Osteoblast (primary cell): ENCODE results near the gene NANOG. TPM values are rescaled to one million over a fixed set of nuclear protein-coding genes. Genes with fewer than 3 reads are reported as not detected.
"Not testable (repeated sequence)": the region's sequence is repeated elsewhere in the genome, so short reads cannot be mapped to it uniquely, and the experiment has no call there.

Experiments used
- DNase-seq: peaks from one replicate; pipeline ENCODE4 v3.0.0; 2011; ENCODE audit warnings: low spot score, mixed read lengths; ENCODE audit not compliant: insufficient read length; ENCODE audit errors: missing footprints
- H2AFZ ChIP-seq: 2 replicates; pipeline ENCODE4 v1.6.0; 2011; ENCODE audit warnings: mild to moderate bottlenecking, low read length
- H3K27ac ChIP-seq: 2 replicates; pipeline ENCODE4 v1.5.1; 2011; ENCODE audit warnings: mild to moderate bottlenecking, low read depth, low read length, moderate library complexity
- H3K27me3 ChIP-seq: 2 replicates; pipeline ENCODE4 v1.6.0; 2012; ENCODE audit warnings: mild to moderate bottlenecking, control low read depth, inconsistent platforms, low read length, moderate library complexity; ENCODE audit not compliant: insufficient read depth
- H3K36me3 ChIP-seq: 2 replicates; pipeline ENCODE4 v1.5.1; 2011; ENCODE audit warnings: mild to moderate bottlenecking, low read length, control low read depth, moderate library complexity; ENCODE audit not compliant: insufficient read depth
- H3K4me1 ChIP-seq: 2 replicates; pipeline ENCODE4 v1.5.1; 2011; ENCODE audit warnings: mild to moderate bottlenecking, low read length, control low read depth, moderate library complexity; ENCODE audit not compliant: insufficient read depth
- H3K4me2 ChIP-seq: 2 replicates; pipeline ENCODE4 v1.6.0; 2011; ENCODE audit warnings: mild to moderate bottlenecking, low read length; ENCODE audit not compliant: insufficient read depth
- H3K4me3 ChIP-seq: fragments of 200-600 bp; sonication (generic); 3 replicates; pipeline ENCODE4 v1.5.1; 2012; ENCODE audit warnings: mild to moderate bottlenecking, low read length, inconsistent platforms; ENCODE audit not compliant: insufficient read depth
- H3K79me2 ChIP-seq: 2 replicates; pipeline ENCODE4 v1.6.0; 2012; ENCODE audit warnings: mild to moderate bottlenecking, low read length, control low read depth, inconsistent platforms; ENCODE audit not compliant: insufficient read depth
- H3K9me3 ChIP-seq: 2 replicates; pipeline ENCODE4 v1.5.1; 2011; ENCODE audit warnings: low read depth, low read length, control low read depth
- H4K20me1 ChIP-seq: 2 replicates; pipeline ENCODE4 v1.6.0; 2012; ENCODE audit warnings: mild to moderate bottlenecking, low read length, control low read depth; ENCODE audit not compliant: insufficient read depth
- total RNA-seq: library from RNA; depleted of rRNA; stranded (reverse); fragments of >200 nt; gene quantifications from 2 replicates; pipeline ENCODE4 v1.2.3, GENCODE V29; 2012
- TF ChIP-seq, protein P1 (sequence below): IDR thresholded peaks from 2 replicates; pipeline ENCODE4 v1.5.1; 2011; ENCODE audit warnings: mild to moderate bottlenecking, low read depth, low read length, moderate library complexity; ENCODE audit errors: extremely low read depth

Gene NANOG
- total RNA-seq, 1 donor: not detected

DNA sequence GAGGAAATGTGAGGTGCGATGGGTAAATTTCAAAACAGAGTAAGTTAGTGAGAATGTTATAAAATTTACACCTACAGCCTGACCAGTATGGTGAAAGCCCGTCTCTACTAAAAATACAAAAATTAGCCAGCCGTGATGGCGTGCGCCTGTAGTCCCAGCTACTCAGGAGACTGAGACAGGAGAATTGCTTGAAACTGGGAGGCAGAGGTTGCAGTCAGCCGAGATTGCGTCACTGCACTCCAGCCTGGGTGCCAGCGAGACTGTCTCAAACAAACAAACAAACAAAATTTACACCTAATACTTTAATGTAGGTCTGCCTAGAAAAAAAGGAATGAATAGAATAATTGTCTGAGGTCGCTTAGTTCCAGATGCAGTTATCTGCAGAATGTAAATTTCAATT is 45.9 kb downstream of the NANOG start:
- H2AFZ ChIP-seq: no peak overlapping the region
- no peaks in the 10 kb centered on the region for H3K4me1 ChIP-seq
- H3K4me2 ChIP-seq: no peak overlapping the region
- no peaks in the 10 kb centered on the region for H4K20me1 ChIP-seq
- H3K9me3 ChIP-seq: no peaks in the 10 kb centered on the region
- DNase-seq: no peak
- TF ChIP-seq, protein P1, sequence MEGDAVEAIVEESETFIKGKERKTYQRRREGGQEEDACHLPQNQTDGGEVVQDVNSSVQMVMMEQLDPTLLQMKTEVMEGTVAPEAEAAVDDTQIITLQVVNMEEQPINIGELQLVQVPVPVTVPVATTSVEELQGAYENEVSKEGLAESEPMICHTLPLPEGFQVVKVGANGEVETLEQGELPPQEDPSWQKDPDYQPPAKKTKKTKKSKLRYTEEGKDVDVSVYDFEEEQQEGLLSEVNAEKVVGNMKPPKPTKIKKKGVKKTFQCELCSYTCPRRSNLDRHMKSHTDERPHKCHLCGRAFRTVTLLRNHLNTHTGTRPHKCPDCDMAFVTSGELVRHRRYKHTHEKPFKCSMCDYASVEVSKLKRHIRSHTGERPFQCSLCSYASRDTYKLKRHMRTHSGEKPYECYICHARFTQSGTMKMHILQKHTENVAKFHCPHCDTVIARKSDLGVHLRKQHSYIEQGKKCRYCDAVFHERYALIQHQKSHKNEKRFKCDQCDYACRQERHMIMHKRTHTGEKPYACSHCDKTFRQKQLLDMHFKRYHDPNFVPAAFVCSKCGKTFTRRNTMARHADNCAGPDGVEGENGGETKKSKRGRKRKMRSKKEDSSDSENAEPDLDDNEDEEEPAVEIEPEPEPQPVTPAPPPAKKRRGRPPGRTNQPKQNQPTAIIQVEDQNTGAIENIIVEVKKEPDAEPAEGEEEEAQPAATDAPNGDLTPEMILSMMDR: no peak
- no peaks in the 10 kb centered on the region for H3K27me3 ChIP-seq
- no peak overlapping the region for H3K27ac ChIP-seq
- no peaks in the 10 kb centered on the region for H3K36me3 ChIP-seq
- no peaks in the 10 kb centered on the region for H3K79me2 ChIP-seq
- H3K4me3 ChIP-seq: no peak overlapping the region

GRCh38 chr12:7835766-7836165 is 46.6 kb downstream of the NANOG start:
- Histone ChIP-seq H4K20me1 (no peaks in the 10 kb centered on the region), H3K4me1 (no peaks in the 10 kb centered on the region), H3K9me3 (no peaks in the 10 kb centered on the region), H2AFZ (no peak overlapping the region), H3K4me3 (no peak overlapping the region), H3K79me2 (no peaks in the 10 kb centered on the region), H3K27me3 (no peaks in the 10 kb centered on the region), H3K4me2 (no peak overlapping the region), H3K36me3 (no peaks in the 10 kb centered on the region), H3K27ac (no peak overlapping the region)
- TF ChIP-seq, protein P1: no peak
- DNase-seq: no peak

DNA sequence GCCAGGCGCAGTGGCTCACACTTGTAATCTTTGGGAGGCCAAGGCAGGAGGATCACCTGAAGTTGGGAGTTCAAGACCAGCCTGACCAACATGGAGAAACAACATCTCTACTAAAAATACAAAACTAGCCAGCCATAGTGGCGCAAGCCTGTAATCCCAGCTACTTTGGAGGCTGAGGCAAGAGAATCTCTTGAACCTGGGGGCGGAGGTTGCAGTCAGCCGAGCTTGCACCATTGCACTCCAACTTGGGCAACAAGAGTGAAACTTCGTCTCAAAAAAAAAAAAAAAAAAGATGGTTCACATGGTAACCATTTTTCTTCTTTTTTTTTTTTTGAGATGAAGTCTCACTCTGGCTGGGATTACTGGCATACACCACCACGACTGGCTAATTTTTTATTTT is 48.2 kb downstream of the NANOG start:
- Histone ChIP-seq H2AFZ (no peak overlapping the region), H3K4me2 (no peak overlapping the region), H3K36me3 (no peaks in the 10 kb centered on the region), H3K9me3 (no peaks in the 10 kb centered on the region), H3K27me3 (no peaks in the 10 kb centered on the region), H4K20me1 (no peaks in the 10 kb centered on the region), H3K27ac (no peak overlapping the region), H3K4me1 (no peaks in the 10 kb centered on the region), H3K4me3 (no peak overlapping the region), H3K79me2 (no peaks in the 10 kb centered on the region)
- no peak for DNase-seq
- TF ChIP-seq, protein P1: no peak

DNA sequence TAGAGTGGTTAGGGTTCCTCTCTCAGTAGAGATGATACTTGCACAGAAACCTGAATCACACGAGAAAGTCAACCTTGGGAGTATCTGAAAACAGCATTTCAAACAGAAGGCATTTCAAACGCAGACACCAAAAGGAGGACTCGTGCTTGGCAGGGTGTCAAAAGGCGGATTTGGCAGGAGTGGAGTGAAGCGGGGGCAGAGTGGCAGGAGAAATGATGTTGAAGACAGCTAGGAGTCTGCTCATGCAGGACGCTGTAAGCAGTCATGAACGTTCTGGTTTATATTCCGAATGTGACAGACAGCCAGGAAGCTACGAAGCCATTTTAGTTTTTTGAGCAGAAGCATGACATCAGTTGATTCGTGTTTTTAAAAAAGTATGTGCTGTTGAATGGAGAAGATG is 50.0 kb downstream of the NANOG start:
- DNase-seq, H3K79me2 ChIP-seq, H3K4me1 ChIP-seq, H3K27ac ChIP-seq, H3K4me2 ChIP-seq, H3K4me3 ChIP-seq, H4K20me1 ChIP-seq, H3K9me3 ChIP-seq, H3K27me3 ChIP-seq, H3K36me3 ChIP-seq: not testable (repeated sequence)
- H2AFZ ChIP-seq: peak overlapping the region; percentile 35

- H2AFZ ChIP-seq, DNase-seq, H3K79me2 ChIP-seq, H4K20me1 ChIP-seq, H3K4me2 ChIP-seq, H3K4me3 ChIP-seq, H3K27me3 ChIP-seq, H3K9me3 ChIP-seq, H3K27ac ChIP-seq, H3K36me3 ChIP-seq, H3K4me1 ChIP-seq: not testable (repeated sequence)
These were observed 50.6 kb downstream of the NANOG start for GRCh38 chr12:7839848-7840247.

GRCh38 chr12:7842444-7842843 is 53.2 kb downstream of the NANOG start:
- H3K4me2 ChIP-seq, DNase-seq, H3K9me3 ChIP-seq: not testable (repeated sequence)

DNA sequence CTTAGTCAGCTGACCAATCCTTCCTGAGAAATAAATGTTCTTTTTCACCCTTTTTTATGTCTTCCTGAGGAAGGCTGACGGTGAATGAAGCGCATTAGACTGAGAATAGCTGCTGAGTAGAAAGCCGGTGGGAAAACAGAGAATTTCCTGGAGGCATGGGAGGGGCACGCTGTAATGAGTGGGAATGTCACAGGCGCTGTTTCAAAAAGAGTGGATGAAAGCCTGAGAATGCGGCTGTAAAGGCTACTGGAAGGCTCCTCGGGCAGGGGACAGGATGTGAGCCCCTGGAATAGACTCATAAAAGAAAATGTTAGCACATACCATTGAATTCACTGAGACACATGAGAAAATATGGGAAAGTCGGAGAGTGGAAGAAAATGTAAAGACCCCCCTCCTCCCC is 53.9 kb downstream of the NANOG start:
- not testable (repeated sequence) for H3K36me3 ChIP-seq, H3K27me3 ChIP-seq, H2AFZ ChIP-seq, H3K4me2 ChIP-seq, H3K9me3 ChIP-seq, H4K20me1 ChIP-seq, DNase-seq, H3K79me2 ChIP-seq, H3K27ac ChIP-seq, H3K4me1 ChIP-seq, H3K4me3 ChIP-seq

More at GRCh38 chr12:7842444-7842843, 53.2 kb downstream of the NANOG start:
- not testable (repeated sequence) for H3K4me3 ChIP-seq, H4K20me1 ChIP-seq, H3K27me3 ChIP-seq, H3K36me3 ChIP-seq, H3K79me2 ChIP-seq, H3K4me1 ChIP-seq, H3K27ac ChIP-seq, H2AFZ ChIP-seq
